Subcutaneous adipose tissue (tissue), 4 donors: ENCODE results near the gene ABCC1. TPM values are rescaled to one million over a fixed set of nuclear protein-coding genes. Genes with fewer than 3 reads are reported as not detected.

Experiments used
- CTCF ChIP-seq: fragments of 450-650 bp; IDR thresholded peaks from one replicate; pipeline ENCODE4 v1.5.1; 2016; ENCODE audit warnings: low read depth, mild to moderate bottlenecking, control low read depth, antibody characterized with exemption, moderate library complexity
- total RNA-seq, 4 donors: library from RNA; depleted of rRNA; stranded (reverse); fragments of >200 nt; gene quantifications; one replicate each; pipeline ENCODE4 v1.1.0, GENCODE V29; 2016

The ABCC1 gene
- total RNA-seq, 4 donors from 2014 or later: 16.1 to 23.6 (median 22.1) TPM

DNA sequence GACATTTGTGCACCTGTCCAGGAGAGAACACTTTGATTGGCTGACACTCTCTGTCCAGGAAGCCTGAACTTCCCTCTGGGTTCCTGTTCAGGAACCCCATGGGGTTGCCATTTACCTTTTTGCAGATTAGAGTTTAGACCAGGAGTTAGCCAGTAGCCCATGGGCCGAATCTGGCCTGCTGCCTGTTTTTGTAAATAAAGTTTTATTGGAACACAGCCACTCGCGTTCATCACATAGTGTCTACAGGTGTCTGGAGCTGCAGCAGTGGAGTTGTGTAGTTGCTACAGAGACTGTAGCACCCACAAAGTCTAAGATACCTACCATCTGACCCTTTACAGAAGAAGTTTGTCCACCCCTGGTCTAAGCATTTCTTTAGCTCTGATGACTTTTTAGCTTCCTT is 70.9 kb downstream of the ABCC1 start:
- TF ChIP-seq CTCF: no peak

GRCh38 chr16:16021020-16021419 is 71.6 kb downstream of the ABCC1 start:
- TF ChIP-seq CTCF: no peak

DNA sequence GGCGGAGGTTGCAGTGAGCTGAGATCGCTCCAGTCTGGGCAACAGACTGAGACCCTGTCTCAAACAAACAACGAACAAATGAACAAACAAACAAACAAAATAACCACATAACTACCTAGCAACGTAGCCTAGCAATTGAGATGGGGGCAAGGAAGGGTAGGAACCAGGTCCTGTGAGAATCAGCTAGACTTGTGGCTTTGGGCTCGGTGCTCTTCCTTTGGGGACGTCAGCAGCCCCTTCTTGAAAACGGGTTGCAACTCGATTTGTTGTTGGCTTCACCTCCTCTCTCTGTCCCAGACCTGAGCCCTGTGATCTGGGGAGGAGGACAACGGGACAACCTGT is 72.2 kb downstream of the ABCC1 start:
- TF ChIP-seq CTCF: no peak

DNA sequence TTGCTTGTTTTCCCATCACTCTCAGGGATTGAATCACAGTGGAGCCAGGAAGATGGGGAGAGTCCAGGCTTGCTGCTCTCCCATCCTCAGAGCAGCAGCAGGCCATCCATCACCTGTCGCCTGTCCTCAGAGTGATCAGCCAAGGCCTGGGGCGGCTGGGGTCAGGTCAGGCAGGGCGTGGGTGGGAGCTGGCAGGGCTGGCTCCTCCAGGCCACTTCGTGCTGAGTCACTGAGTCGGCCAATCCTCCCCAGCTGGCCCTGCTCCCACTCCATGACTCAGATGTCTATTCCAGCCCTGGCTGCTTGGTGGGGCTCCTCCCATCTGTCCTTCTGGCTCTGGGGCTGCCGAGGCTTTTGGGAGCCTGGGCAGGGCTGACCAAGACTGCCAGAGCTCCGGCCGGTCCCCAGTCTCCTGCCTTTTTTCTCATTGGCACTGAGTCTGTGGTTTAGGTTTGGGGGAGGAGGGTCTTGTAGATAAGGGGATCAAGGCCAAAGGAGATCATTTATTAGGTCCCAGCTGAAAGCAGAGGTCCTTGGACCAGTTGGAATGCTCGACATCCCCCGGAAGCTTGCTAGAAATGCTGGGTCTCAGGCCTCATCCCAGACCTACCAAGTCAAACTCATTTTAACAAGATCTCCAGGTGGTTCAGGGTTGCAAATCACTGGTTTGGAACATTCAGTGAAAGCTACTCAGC is 72.7 kb downstream of the ABCC1 start:
- no peak for TF ChIP-seq CTCF

DNA sequence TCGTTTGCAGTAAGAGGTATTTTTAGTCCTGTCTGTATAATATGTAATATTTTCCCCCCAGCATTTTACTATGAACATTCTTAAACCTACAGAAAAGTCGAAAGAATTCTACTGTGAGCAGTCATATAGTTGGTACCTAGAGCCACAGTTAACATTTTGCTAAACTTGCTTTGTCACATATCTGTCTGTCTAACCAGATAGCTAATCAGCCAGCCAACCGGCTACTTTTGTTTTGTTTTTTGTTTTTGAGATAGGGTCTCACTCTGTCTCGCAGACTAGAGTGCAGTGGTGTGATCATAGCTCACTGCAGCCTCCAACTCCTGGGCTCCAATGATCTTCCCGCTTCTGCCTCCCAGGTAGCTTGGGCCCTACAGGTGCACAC is 73.3 kb downstream of the ABCC1 start:
- TF ChIP-seq CTCF: no peak

DNA sequence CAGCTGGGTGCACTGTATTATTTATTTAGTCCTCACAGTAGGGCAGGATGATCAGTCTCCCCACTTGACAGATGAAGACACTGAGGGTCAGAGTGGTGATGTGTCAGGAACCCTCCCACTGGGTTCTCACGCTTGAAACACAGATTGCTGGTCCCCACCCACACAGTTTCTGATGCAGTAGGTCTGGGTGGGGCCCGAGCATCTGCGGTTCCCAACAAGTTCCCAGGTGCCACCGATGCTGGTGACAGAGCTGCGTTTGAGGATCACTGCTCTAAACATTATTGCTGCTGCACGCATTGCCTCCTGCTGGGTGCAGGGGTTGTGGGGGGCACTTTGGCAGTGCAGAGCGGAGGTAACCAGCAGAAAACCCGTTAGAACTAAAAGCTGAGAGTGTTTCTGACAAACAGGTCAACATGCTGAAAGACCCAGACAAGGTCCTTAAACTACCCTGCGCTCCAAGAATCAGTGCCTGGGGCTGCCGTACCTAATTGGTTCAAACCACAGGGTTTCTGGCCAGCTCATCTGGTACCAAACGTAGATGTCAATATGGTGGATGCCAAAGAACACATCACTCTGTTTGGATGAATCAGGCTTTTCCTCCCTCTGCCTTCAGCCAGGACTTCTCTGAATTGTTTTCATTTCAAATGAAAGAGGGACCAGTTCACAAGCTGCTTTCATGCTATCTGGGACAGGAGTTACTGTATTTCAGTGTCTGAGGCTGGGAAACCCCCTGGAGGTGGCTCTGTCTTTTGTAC is 76.0 kb downstream of the ABCC1 start:
- TF ChIP-seq CTCF: no peak

DNA sequence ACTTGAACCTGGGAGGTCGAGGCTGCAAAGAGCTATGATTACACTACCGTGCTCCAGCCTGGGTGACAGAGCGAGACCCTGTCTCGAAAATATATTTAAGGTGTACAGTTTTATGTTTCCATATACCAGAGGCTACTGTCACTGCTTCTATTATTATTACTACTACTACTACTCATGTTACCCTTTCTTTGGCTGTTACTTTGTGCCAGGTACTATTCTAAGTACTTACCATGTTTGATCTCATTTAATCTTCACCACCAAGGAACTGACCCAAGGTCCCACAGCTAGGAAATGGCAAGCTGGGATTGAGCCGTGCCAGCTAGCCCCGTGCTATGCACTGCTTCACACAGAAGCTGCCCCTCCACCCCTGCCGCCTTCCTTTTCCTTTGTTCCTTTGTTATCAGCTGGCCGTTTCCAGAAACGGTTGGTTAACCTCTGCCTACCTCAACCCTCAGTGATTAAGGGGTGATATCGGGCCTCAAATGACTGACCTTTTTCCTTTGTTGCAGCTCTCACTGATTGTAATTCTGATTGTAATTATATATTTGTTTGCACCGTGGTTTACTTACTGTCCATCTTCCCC is 78.4 kb downstream of the ABCC1 start:
- TF ChIP-seq CTCF: no peak
